ENCODE data around the gene NR2F1. TPM values are rescaled to one million over a fixed set of nuclear protein-coding genes. Genes with fewer than 3 reads are reported as not detected.

The NR2F1 gene
- total RNA-seq, 1 experiment from 2014 or later = 51.2 TPM

DNA sequence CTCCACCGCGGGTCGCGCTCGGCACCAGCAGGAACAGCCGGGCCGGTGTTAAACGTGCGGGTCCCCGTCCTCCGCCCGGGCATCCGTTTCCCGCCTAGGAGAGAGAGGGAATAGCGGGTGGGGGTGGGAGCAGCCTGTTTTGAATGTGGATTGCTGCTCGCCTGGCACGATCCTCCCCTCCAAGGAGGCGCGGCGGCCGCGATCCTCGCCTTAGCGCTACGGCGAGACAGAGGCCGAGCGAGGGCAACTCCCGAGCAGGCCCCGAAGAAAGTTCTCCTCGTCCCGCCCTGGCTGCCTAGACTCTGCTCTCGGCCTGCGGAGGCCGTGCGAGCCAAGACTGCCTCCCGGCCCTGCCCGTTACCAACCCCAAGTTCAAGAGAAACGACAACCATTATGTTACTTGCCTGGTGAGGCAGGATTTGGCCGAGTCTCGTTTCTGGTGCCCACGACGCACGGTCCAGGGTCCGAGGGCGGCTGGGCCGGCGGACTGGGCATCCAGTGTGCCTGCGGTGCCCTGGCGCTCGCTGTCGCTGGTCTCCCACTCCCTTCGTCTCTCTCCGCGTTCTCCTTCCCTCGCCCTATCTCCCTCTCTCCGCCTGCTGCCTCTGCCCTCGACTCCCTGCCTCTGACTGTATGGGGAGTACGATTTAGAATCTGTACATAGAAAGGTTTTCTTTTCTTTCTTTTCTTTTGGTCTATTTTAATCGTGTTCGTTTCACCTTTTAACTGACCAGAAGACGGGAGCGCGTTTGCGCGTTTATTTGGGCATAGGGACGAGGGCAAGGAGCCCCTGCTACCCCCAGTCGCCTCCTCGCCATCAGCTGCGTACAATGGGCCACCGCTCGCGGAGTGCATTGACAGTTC, 2.7 kb upstream of the NR2F1 start:
- peaks cover 19 to 24% of the 10 kb centered on the region in 2 experiments for H3K4me1 ChIP-seq (ENCODE audit: control insufficient read depth in 1 of 2, insufficient read depth in 2 of 2, low read length in 2 of 2)
- POLR2A ChIA-PET = no interaction called here
- no peaks in the 10 kb centered on the region for H3K27me3 ChIP-seq (ENCODE audit: insufficient read depth, low read length)
- H4K20me1 ChIP-seq (ENCODE audit: insufficient read depth) = no peaks in the 10 kb centered on the region
- no peak for DNase-seq (ENCODE audit: low read depth, low spot score)
- RAD21 ChIA-PET (ENCODE audit: low non-redundant PET in 1 of 2, low total read pairs in 2 of 2, uncharacterized antibody in 2 of 2, unreplicated experiment in 2 of 2) = interaction anchor here in 1 of 2 experiments (0.6 kb wide), 1 partner anchor 1313 kb away, joined by 3 read pairs; no protein-coding TSS in a partner anchor
- CTCF ChIA-PET = no interaction called here
- BruUV-seq (replicated peaks) = TSS peak; percentile 51
- H3K9ac ChIP-seq (ENCODE audit: low read length) = peak overlapping the region; percentile 64
- H3K9me2 ChIP-seq (ENCODE audit: insufficient read depth) = no peaks in the 10 kb centered on the region
- intact Hi-C loops (cut with micrococcal nuclease) = loop anchor here (2.0 to 10.0 kb wide), 7 partner anchors 337 to 1315 kb away; no protein-coding TSS in a partner anchor
- H3K9me3 ChIP-seq (ENCODE audit: control insufficient read depth in 1 of 2, insufficient read depth in 1 of 2, low read depth in 1 of 2, low read length in 2 of 2) = no peaks in the 10 kb centered on the region
- H3K4me3 ChIP-seq (replicated peaks in 1 of 2; ENCODE audit: low read depth in 1 of 2, low read length in 2 of 2) = peak overlapping the region; percentile 70 to 85
- ATAC-seq = peak; percentile 0; the same call in 1 of the 2 replicates
- H3K4me2 ChIP-seq (ENCODE audit: low read length) = peak overlapping the region; percentile 98
- H3K27ac ChIP-seq (ENCODE audit: low read depth, low read length) = peak overlapping the region; percentile 99
- no peaks in the 10 kb centered on the region for H3K79me2 ChIP-seq (ENCODE audit: insufficient read depth, low read length)
- peak overlapping the region; percentile 54 for H2AFZ ChIP-seq (ENCODE audit: low read depth, low read length, poor library complexity, severe bottlenecking)
- H3K36me3 ChIP-seq (ENCODE audit: control insufficient read depth in 1 of 2, insufficient read depth in 2 of 2, low read length in 2 of 2) = no peaks in the 10 kb centered on the region
- peak; percentile 11; the same call in 1 of the 2 replicates for TF ChIP-seq POLR2AphosphoS5 (IDR thresholded peaks at IDR 0.05; ENCODE audit: low read depth, low read length)
- TF ChIP-seq SP1 (IDR thresholded peaks at IDR 0.05; ENCODE audit: low read depth) = no peak
- no peak for TF ChIP-seq EZH2phosphoT487 (IDR thresholded peaks at IDR 0.05; ENCODE audit: borderline replicate concordance)
- TF ChIP-seq ZFX (IDR thresholded peaks at IDR 0.05) = peak; percentile 43

DNA sequence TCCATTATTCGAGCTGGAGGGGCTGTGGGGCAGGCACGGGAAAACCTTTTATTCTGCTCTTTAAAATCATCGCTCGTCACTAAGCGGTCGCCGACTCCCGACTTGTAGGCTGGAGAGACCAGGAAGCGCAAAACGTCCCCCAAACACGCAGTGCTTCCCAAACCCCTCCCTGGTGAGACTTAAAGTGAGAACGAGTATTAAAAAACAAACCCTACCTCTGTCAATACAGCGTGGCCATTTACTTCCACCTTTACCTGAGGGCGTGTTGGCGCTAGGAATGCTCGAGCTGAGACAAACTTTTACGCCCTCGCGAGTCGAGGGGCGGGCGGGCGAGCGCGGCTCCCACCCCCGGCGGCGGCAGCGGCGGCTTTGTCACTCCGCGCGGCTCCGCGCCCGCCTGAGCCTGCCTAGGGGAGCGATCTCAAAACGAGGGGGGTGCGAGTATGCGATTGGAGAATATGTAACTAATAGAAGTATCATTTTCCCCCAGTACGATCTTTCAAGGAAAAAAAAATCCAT, 2.0 kb upstream of the NR2F1 start, which contains the start of gene NR2F1-AS1:
Gene NR2F1-AS1 (minus strand): TSS at position 293 of the 519 bp plus-strand sequence.
- peak; percentile 20 for ATAC-seq
- CTCF ChIA-PET = no interaction called here
- peak within 1 kb of the TSS; percentile 99 for H3K27ac ChIP-seq (ENCODE audit: low read depth, low read length)

More for the DNA sequence above, 2.0 kb upstream of the NR2F1 start, which contains the start of gene NR2F1-AS1:
- POLR2A ChIA-PET = no interaction called here
- no peak for DNase-seq (ENCODE audit: low read depth, low spot score)
- RAD21 ChIA-PET (ENCODE audit: low non-redundant PET in 1 of 2, low total read pairs in 2 of 2, uncharacterized antibody in 2 of 2, unreplicated experiment in 2 of 2) = interaction anchor here in 1 of 2 experiments (0.6 kb wide), 1 partner anchor 1313 kb away, joined by 3 read pairs; no protein-coding TSS in a partner anchor
- peaks cover 0 to 2% of the 10 kb centered on the region in 2 experiments; a peak in 1 of 4 replicates for H3K36me3 ChIP-seq (ENCODE audit: control insufficient read depth in 1 of 2, insufficient read depth in 2 of 2, low read length in 2 of 2)
- no peaks in the 10 kb centered on the region for H3K9me2 ChIP-seq (ENCODE audit: insufficient read depth)
- peak within 1 kb of the TSS; percentile 66 for H3K9ac ChIP-seq (ENCODE audit: low read length)
- peak within 1 kb of the TSS; percentile 70 to 85 for H3K4me3 ChIP-seq (replicated peaks in 1 of 2; ENCODE audit: low read depth in 1 of 2, low read length in 2 of 2)
- BruUV-seq (replicated peaks) = no TSS peak
- peaks cover 19 to 28% of the 10 kb centered on the region in 2 experiments for H3K4me1 ChIP-seq (ENCODE audit: control insufficient read depth in 1 of 2, insufficient read depth in 2 of 2, low read length in 2 of 2)
- H2AFZ ChIP-seq (ENCODE audit: low read depth, low read length, poor library complexity, severe bottlenecking) = peak within 1 kb of the TSS; percentile 62
- TF ChIP-seq EZH2 (IDR thresholded peaks at IDR 0.05) = no peak
- TF ChIP-seq POLR2AphosphoS5 (IDR thresholded peaks at IDR 0.05; ENCODE audit: low read depth, low read length) = no peak
- TF ChIP-seq, protein P1, sequence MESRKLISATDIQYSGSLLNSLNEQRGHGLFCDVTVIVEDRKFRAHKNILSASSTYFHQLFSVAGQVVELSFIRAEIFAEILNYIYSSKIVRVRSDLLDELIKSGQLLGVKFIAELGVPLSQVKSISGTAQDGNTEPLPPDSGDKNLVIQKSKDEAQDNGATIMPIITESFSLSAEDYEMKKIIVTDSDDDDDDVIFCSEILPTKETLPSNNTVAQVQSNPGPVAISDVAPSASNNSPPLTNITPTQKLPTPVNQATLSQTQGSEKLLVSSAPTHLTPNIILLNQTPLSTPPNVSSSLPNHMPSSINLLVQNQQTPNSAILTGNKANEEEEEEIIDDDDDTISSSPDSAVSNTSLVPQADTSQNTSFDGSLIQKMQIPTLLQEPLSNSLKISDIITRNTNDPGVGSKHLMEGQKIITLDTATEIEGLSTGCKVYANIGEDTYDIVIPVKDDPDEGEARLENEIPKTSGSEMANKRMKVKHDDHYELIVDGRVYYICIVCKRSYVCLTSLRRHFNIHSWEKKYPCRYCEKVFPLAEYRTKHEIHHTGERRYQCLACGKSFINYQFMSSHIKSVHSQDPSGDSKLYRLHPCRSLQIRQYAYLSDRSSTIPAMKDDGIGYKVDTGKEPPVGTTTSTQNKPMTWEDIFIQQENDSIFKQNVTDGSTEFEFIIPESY (IDR thresholded peaks at IDR 0.05; ENCODE audit: extremely low read depth, insufficient replicate concordance, low read length) = no peak
- 0 out of 2 replicates have a peak, but pooled peaks have one; percentile 26 for TF ChIP-seq SP1 (IDR thresholded peaks at IDR 0.05; ENCODE audit: low read depth)
- no peak for TF ChIP-seq ZFX (IDR thresholded peaks at IDR 0.05)
- no peak for TF ChIP-seq POLR2A (IDR thresholded peaks at IDR 0.05; ENCODE audit: borderline replicate concordance, extremely low read depth, insufficient read depth, insufficient read length)
- TF ChIP-seq EZH2phosphoT487 (IDR thresholded peaks at IDR 0.05; ENCODE audit: borderline replicate concordance) = no peak
- no peak for TF ChIP-seq ZNF274 (IDR thresholded peaks at IDR 0.05; ENCODE audit: low read depth, low read length)
- no peak for TF ChIP-seq EGR1 (IDR thresholded peaks at IDR 0.05; ENCODE audit: low read depth)
- TF ChIP-seq, protein P2, sequence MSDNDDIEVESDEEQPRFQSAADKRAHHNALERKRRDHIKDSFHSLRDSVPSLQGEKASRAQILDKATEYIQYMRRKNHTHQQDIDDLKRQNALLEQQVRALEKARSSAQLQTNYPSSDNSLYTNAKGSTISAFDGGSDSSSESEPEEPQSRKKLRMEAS (IDR thresholded peaks at IDR 0.05) = peak; percentile 43; the same call in 1 of the 2 replicates
- peak; percentile 37; the same call in 1 of the 2 replicates for TF ChIP-seq SIN3A (IDR thresholded peaks at IDR 0.05; ENCODE audit: low read depth)
- TF ChIP-seq CBX3 (IDR thresholded peaks at IDR 0.05; ENCODE audit: low read depth) = peak; percentile 23; the same call in 1 of the 2 replicates
- TF ChIP-seq, protein P3, sequence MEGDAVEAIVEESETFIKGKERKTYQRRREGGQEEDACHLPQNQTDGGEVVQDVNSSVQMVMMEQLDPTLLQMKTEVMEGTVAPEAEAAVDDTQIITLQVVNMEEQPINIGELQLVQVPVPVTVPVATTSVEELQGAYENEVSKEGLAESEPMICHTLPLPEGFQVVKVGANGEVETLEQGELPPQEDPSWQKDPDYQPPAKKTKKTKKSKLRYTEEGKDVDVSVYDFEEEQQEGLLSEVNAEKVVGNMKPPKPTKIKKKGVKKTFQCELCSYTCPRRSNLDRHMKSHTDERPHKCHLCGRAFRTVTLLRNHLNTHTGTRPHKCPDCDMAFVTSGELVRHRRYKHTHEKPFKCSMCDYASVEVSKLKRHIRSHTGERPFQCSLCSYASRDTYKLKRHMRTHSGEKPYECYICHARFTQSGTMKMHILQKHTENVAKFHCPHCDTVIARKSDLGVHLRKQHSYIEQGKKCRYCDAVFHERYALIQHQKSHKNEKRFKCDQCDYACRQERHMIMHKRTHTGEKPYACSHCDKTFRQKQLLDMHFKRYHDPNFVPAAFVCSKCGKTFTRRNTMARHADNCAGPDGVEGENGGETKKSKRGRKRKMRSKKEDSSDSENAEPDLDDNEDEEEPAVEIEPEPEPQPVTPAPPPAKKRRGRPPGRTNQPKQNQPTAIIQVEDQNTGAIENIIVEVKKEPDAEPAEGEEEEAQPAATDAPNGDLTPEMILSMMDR (IDR thresholded peaks at IDR 0.05 in 2 of 3, conservative IDR thresholded peaks at IDR 0.05 in 1 of 3; ENCODE audit: borderline replicate concordance in 1 of 3, insufficient read depth in 1 of 3, low read depth in 2 of 3, low read length in 2 of 3) = no peak
- H4K20me1 ChIP-seq (ENCODE audit: insufficient read depth) = no peaks in the 10 kb centered on the region
- intact Hi-C loops (cut with micrococcal nuclease) = loop anchor here (2.0 to 10.0 kb wide), 7 partner anchors 336 to 1314 kb away; no protein-coding TSS in a partner anchor
- peak within 1 kb of the TSS; percentile 98 for H3K4me2 ChIP-seq (ENCODE audit: low read length)
- no peaks in the 10 kb centered on the region for H3K9me3 ChIP-seq (ENCODE audit: control insufficient read depth in 1 of 2, insufficient read depth in 1 of 2, low read depth in 1 of 2, low read length in 2 of 2)
- no peaks in the 10 kb centered on the region for H3K27me3 ChIP-seq (ENCODE audit: insufficient read depth, low read length)
- peaks cover 4% of the 10 kb centered on the region for H3K79me2 ChIP-seq (ENCODE audit: insufficient read depth, low read length)

All from HCT116 (cell line).